SJSA1 (cell line): ENCODE measurements around the gene HMGCL. TPM values are rescaled to one million over a fixed set of nuclear protein-coding genes. Genes with fewer than 3 reads are reported as not detected.
A peak's percentile ranks its signal among the peaks of the same experiment; 100 is the strongest.
"Not testable (repeated sequence)": the region's sequence is repeated elsewhere in the genome, so short reads cannot be mapped to it uniquely, and the experiment has no call there.

Source experiments
- DNase-seq, 2 experiments: peaks; one replicate each; pipeline ENCODE4 v3.0.0-alpha.2; 2015 to 2020; ENCODE audit warnings: low spot score in 2 of 2, low read depth in 1 of 2
- H3K27ac ChIP-seq: fragments of 250-450 bp; sonication (Bioruptor Pico); 2 replicates; pipeline ENCODE4 v1.5.1; 2020; ENCODE audit warnings: mild to moderate bottlenecking, moderate library complexity
- H3K27me3 ChIP-seq: fragments of 250-450 bp; sonication (Bioruptor Pico); replicated peaks from 2 replicates; pipeline ENCODE4 v1.5.1; 2020; ENCODE audit warnings: mild to moderate bottlenecking, moderate library complexity
- H3K36me3 ChIP-seq: fragments of 250-450 bp; sonication (Bioruptor Pico); 2 replicates; pipeline ENCODE4 v1.5.1; 2020; ENCODE audit warnings: mild to moderate bottlenecking
- H3K4me1 ChIP-seq: fragments of 250-450 bp; sonication (Bioruptor Pico); replicated peaks from 2 replicates; pipeline ENCODE4 v1.6.1; 2021; ENCODE audit warnings: mild to moderate bottlenecking
- H3K4me3 ChIP-seq: fragments of 250-450 bp; sonication (Bioruptor Pico); 2 replicates; pipeline ENCODE4 v1.5.1; 2020; ENCODE audit warnings: mild to moderate bottlenecking
- H3K9me3 ChIP-seq: fragments of 250-450 bp; sonication (Bioruptor Pico); replicated peaks from 2 replicates; pipeline ENCODE4 v1.5.1; 2020; ENCODE audit warnings: mild to moderate bottlenecking
- total RNA-seq: library from RNA; depleted of rRNA; stranded (reverse); fragments of >200 nt; shearing (Covaris generic); gene quantifications from 2 replicates; pipeline ENCODE4 v1.2.3, GENCODE V29; 2014

Gene HMGCL
- total RNA-seq, 1 experiment from 2014 or later: 35.9 TPM

GRCh38 chr1:23799570-23800399 is 25.4 kb downstream of the HMGCL start:
- Histone ChIP-seq H3K36me3 (peaks cover 44% of the 10 kb centered on the region), H3K27me3 (no peaks in the 10 kb centered on the region), H3K4me3 (peak overlapping the region; percentile 74), H3K9me3 (no peaks in the 10 kb centered on the region), H3K4me1 (peaks cover 17% of the 10 kb centered on the region), H3K27ac (peak overlapping the region; percentile 61)
- peak; percentile 63 to 79 for DNase-seq

- H3K9me3 ChIP-seq: no peaks in the 10 kb centered on the region
- H3K27ac ChIP-seq: peak overlapping the region; percentile 61
- no peaks in the 10 kb centered on the region for H3K27me3 ChIP-seq
- DNase-seq: no peak
- peaks cover 49% of the 10 kb centered on the region for H3K36me3 ChIP-seq
- H3K4me3 ChIP-seq: peak overlapping the region; percentile 74
- H3K4me1 ChIP-seq: peaks cover 17% of the 10 kb centered on the region
Measured at GRCh38 chr1:23799255-23799569, 26.0 kb downstream of the HMGCL start.

- peaks cover 50% of the 10 kb centered on the region for H3K36me3 ChIP-seq
- H3K4me1 ChIP-seq: peaks cover 17% of the 10 kb centered on the region
- H3K27me3 ChIP-seq: no peaks in the 10 kb centered on the region
- DNase-seq: no peak
- H3K9me3 ChIP-seq: no peaks in the 10 kb centered on the region
- H3K27ac ChIP-seq: no peak overlapping the region
- peak overlapping the region; percentile 74; the same call in 1 of the 2 replicates for H3K4me3 ChIP-seq
Measured at GRCh38 chr1:23798662-23799142, 26.5 kb downstream of the HMGCL start.

- H3K27me3 ChIP-seq: no peaks in the 10 kb centered on the region
- H3K27ac ChIP-seq: no peak overlapping the region
- no peak overlapping the region for H3K4me3 ChIP-seq
- H3K9me3 ChIP-seq: no peaks in the 10 kb centered on the region
- peaks cover 17% of the 10 kb centered on the region for H3K4me1 ChIP-seq
- peaks cover 59% of the 10 kb centered on the region for H3K36me3 ChIP-seq
- no peak for DNase-seq
Measured at GRCh38 chr1:23797478-23798448, 27.5 kb downstream of the HMGCL start.

- Histone ChIP-seq H3K4me1 (peaks cover 23% of the 10 kb centered on the region), H3K4me3 (no peak overlapping the region), H3K9me3 (0 out of 2 replicates have a peak, but pooled peaks cover under 1% of the 10 kb centered on the region), H3K36me3 (peaks cover 64% of the 10 kb centered on the region), H3K27ac (no peak overlapping the region), H3K27me3 (no peaks in the 10 kb centered on the region)
- DNase-seq: no peak
Measured at GRCh38 chr1:23796466-23797271, 28.6 kb downstream of the HMGCL start.

GRCh38 chr1:23795676-23796465 is 29.4 kb downstream of the HMGCL start:
- Histone ChIP-seq H3K4me1 (peaks cover 22% of the 10 kb centered on the region), H3K9me3 (0 out of 2 replicates have a peak, but pooled peaks cover 2% of the 10 kb centered on the region), H3K4me3 (no peak overlapping the region), H3K27me3 (no peaks in the 10 kb centered on the region), H3K36me3 (peaks cover 68% of the 10 kb centered on the region), H3K27ac (no peak overlapping the region)
- DNase-seq: no peak

- Histone ChIP-seq H3K36me3 (peaks cover 65% of the 10 kb centered on the region), H3K4me1 (peaks cover 31% of the 10 kb centered on the region)
- not testable (repeated sequence) for H3K27ac ChIP-seq, H3K4me3 ChIP-seq, H3K9me3 ChIP-seq, H3K27me3 ChIP-seq, DNase-seq
Measured at GRCh38 chr1:23794732-23795182, 30.5 kb downstream of the HMGCL start.

- DNase-seq: no peak
- no peak overlapping the region for H3K4me3 ChIP-seq
- no peaks in the 10 kb centered on the region for H3K27me3 ChIP-seq
- H3K27ac ChIP-seq: no peak overlapping the region
- peaks cover 30% of the 10 kb centered on the region for H3K4me1 ChIP-seq
- H3K9me3 ChIP-seq: 0 out of 2 replicates have a peak, but pooled peaks cover 2% of the 10 kb centered on the region
- peaks cover 63% of the 10 kb centered on the region for H3K36me3 ChIP-seq
Measured at GRCh38 chr1:23793861-23794731, 31.1 kb downstream of the HMGCL start.

GRCh38 chr1:23793018-23793781 is 32.0 kb downstream of the HMGCL start:
- Histone ChIP-seq H3K4me1 (peaks cover 27% of the 10 kb centered on the region), H3K27me3 (no peaks in the 10 kb centered on the region), H3K4me3 (no peak overlapping the region), H3K36me3 (peaks cover 59% of the 10 kb centered on the region), H3K27ac (no peak overlapping the region), H3K9me3 (0 out of 2 replicates have a peak, but pooled peaks cover 2% of the 10 kb centered on the region)
- no peak for DNase-seq

GRCh38 chr1:23792151-23792945 is 32.9 kb downstream of the HMGCL start:
- no peak for DNase-seq
- Histone ChIP-seq H3K27ac (no peak overlapping the region), H3K36me3 (peaks cover 60% of the 10 kb centered on the region), H3K4me1 (peaks cover 27% of the 10 kb centered on the region), H3K4me3 (peak overlapping the region; percentile 60), H3K27me3 (no peaks in the 10 kb centered on the region), H3K9me3 (0 out of 2 replicates have a peak, but pooled peaks cover 2% of the 10 kb centered on the region)
